Fibroblast of lung (primary cell): ENCODE measurements around the gene ARL4D. TPM values are rescaled to one million over a fixed set of nuclear protein-coding genes. Genes with fewer than 3 reads are reported as not detected.

Source experiments
- DNase-seq, 2 donors: peaks; one replicate each; pipeline versions ENCODE4 v3.0.0 to v3.0.0-alpha.2; 2010; ENCODE audit warnings: low read depth in 2 of 2
- H2AFZ ChIP-seq: 2 replicates; pipeline ENCODE4 v1.5.1; 2012; ENCODE audit warnings: low read length, control low read depth, inconsistent platforms
- H3K27ac ChIP-seq: 2 replicates; pipeline ENCODE4 v1.5.1; 2011; ENCODE audit warnings: low read length, control low read depth; ENCODE audit not compliant: insufficient read depth
- H3K27me3 ChIP-seq: 2 replicates; pipeline ENCODE4 v1.5.1; 2011; ENCODE audit warnings: mild to moderate bottlenecking, low read length; ENCODE audit not compliant: control insufficient read depth, insufficient read depth
- H3K36me3 ChIP-seq: 2 replicates; pipeline ENCODE4 v1.5.1; 2011; ENCODE audit warnings: low read length; ENCODE audit not compliant: control insufficient read depth, insufficient read depth
- H3K4me1 ChIP-seq: 2 replicates; pipeline ENCODE4 v1.5.1; 2011; ENCODE audit warnings: low read length; ENCODE audit not compliant: control insufficient read depth, insufficient read depth; ENCODE audit errors: extremely low read depth
- H3K4me2 ChIP-seq: 2 replicates; pipeline ENCODE4 v1.5.1; 2011; ENCODE audit warnings: low read length, control low read depth; ENCODE audit not compliant: insufficient read depth; ENCODE audit errors: extremely low read depth
- H3K4me3 ChIP-seq, 4 experiments: fragments of 200-600 bp in 1 of 4; sonication (generic) in 1 of 4; replicated peaks in 1 of 4; 2 replicates each; pipeline ENCODE4 v1.5.1; 2011 to 2016; ENCODE audit warnings: low read length in 4 of 4, low read depth in 3 of 4, mild to moderate bottlenecking in 3 of 4, control low read depth in 2 of 4, inconsistent platforms in 1 of 4, mixed read lengths in 1 of 4; ENCODE audit not compliant: insufficient read depth in 1 of 4; ENCODE audit errors: control extremely low read depth in 1 of 4
- H3K79me2 ChIP-seq: 2 replicates; pipeline ENCODE4 v1.5.1; 2012; ENCODE audit warnings: mild to moderate bottlenecking, low read length, inconsistent platforms; ENCODE audit not compliant: control insufficient read depth, insufficient read depth
- H3K9ac ChIP-seq: 2 replicates; pipeline ENCODE4 v1.5.1; 2011; ENCODE audit warnings: mild to moderate bottlenecking, low read length, control low read depth; ENCODE audit not compliant: insufficient read depth
- H3K9me3 ChIP-seq: 2 replicates; pipeline ENCODE4 v1.5.1; 2012; ENCODE audit warnings: low read depth, low read length; ENCODE audit not compliant: control insufficient read depth, insufficient read depth
- H4K20me1 ChIP-seq: 2 replicates; pipeline ENCODE4 v1.5.1; 2011; ENCODE audit warnings: low read length; ENCODE audit not compliant: control insufficient read depth, insufficient read depth; ENCODE audit errors: extremely low read depth
- EZH2 ChIP-seq: IDR thresholded peaks from 2 replicates; pipeline ENCODE4 v1.5.1; 2012; ENCODE audit warnings: low read length, control low read depth, mild to moderate bottlenecking; ENCODE audit errors: missing control alignments
- polyA plus RNA-seq, 2 donors: library from polyadenylated mRNA; depleted of rRNA in 1 of 2; stranded (reverse) in 1 of 2; unstranded in 1 of 2; fragments of >200 nt; gene quantifications; 2 replicates each; pipeline ENCODE4 v1.2.1, GENCODE V29; 2011 to 2012; ENCODE audit warnings: missing spikeins in 1 of 2
- total RNA-seq: library from RNA; depleted of rRNA; stranded (reverse); fragments of >200 nt; gene quantifications from 2 replicates; pipeline ENCODE4 v1.2.1, GENCODE V29; 2014

The ARL4D gene
- total and polyA plus RNA-seq, 2 donors (not counting 1 experiment from before 2014, with no cell fraction given): 12.5 to 46.4 TPM

GRCh38 chr17:43449470-43450248 is 50.9 kb downstream of the ARL4D start:
- Histone ChIP-seq H4K20me1 (no peaks in the 10 kb centered on the region), H3K9me3 (no peaks in the 10 kb centered on the region), H3K4me2 (no peak overlapping the region), H3K79me2 (no peaks in the 10 kb centered on the region), H3K4me3 (no peak overlapping the region), H3K4me1 (no peaks in the 10 kb centered on the region), H3K27ac (no peak overlapping the region), H3K9ac (no peak overlapping the region), H2AFZ (no peak overlapping the region), H3K27me3 (no peaks in the 10 kb centered on the region), H3K36me3 (no peaks in the 10 kb centered on the region)
- DNase-seq: peak in 1 of 2 donors; percentile 47
- TF ChIP-seq EZH2: no peak

Other genes starting within 250 kb of the ARL4D start
- 93.2 and 134 TPM in 2 replicates for gene NBR1, start 227.8 kb upstream of the ARL4D start, total RNA-seq
- 82.9 and 91.8 TPM in 2 replicates for gene NBR1, start 227.8 kb upstream of the ARL4D start, polyA plus RNA-seq
- 0.77 and 1.5 TPM in 2 replicates for gene TMEM106A, start 187.1 kb upstream of the ARL4D start, total RNA-seq
- 6.7 and 9.3 TPM in 2 replicates for gene TMEM106A, start 187.1 kb upstream of the ARL4D start, polyA plus RNA-seq
- gene CCDC200, start 170.4 kb upstream of the ARL4D start, total RNA-seq: not detected in 2 replicates
- not detected in 2 replicates for gene CCDC200, start 170.4 kb upstream of the ARL4D start, polyA plus RNA-seq
- not detected in 2 replicates for gene RNU2-1, start 165.0 kb upstream of the ARL4D start, total RNA-seq
- gene RNU2-1, start 165.0 kb upstream of the ARL4D start, polyA plus RNA-seq: not detected in 2 replicates
- 37.0 and 42.3 TPM in 2 replicates for gene DHX8, start 85.0 kb downstream of the ARL4D start, total RNA-seq
- gene DHX8, start 85.0 kb downstream of the ARL4D start, polyA plus RNA-seq: 31.2 and 41.9 TPM in 2 replicates
- gene ETV4, start 147.3 kb downstream of the ARL4D start, total RNA-seq: 0.33 and 0.51 TPM in 2 replicates
- 1.8 and 4.1 TPM in 2 replicates for gene ETV4, start 147.3 kb downstream of the ARL4D start, polyA plus RNA-seq